HG03520 (cell line): ENCODE measurements around the gene NAV1.

Source experiments
- ATAC-seq: cut with Tn5 transposase; IDR thresholded peaks from one replicate; pipeline ENCODE4 v1.9.1; 2021; ENCODE audit warnings: mild to moderate bottlenecking, moderate library complexity; ENCODE audit not compliant: unreplicated experiment

Gene NAV1

GRCh38 chr1:201583663-201584062 lies 44.7 kb downstream of the NAV1 start:
- ATAC-seq: no peak

- ATAC-seq: no peak
Observed at GRCh38 chr1:201584471-201585092, 45.7 kb downstream of the NAV1 start.

DNA sequence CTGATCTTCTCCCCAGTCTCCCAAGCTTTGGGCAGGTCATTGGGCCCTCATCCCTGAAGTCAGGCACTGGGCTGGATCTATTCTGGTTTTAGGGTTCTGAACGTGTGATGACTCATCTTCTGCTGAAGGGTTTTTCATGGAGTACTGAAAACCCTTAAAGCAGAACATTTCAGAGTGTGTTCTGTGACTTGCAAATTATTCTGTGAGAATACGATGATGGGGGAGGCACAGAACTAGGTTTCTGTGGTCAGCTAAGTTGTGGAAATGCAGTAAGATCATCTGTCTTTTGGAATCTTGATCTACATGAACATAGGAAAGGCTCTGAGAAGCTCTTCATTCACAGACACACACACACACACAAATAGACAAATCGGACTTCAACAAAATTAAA lies 46.2 kb downstream of the NAV1 start:
- no peak for ATAC-seq

DNA sequence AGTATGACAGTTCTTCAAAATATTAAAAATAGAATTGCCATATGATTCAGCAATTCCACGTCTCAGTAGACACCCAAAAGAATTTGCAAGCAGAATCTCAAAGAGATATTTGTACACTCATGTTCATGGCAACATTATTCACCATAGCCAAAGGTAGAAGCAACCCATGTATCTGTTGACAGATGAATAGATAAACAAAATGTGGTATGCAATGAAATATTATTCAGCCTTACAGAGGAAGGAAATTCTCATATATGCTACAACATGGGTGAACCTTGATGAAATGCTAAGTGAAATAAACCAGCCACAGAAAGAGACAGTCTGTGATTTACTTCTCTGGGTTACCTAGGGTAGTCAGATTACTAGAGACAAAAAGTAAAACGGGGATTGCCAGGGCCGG lies 47.0 kb downstream of the NAV1 start:
- ATAC-seq: no peak

DNA sequence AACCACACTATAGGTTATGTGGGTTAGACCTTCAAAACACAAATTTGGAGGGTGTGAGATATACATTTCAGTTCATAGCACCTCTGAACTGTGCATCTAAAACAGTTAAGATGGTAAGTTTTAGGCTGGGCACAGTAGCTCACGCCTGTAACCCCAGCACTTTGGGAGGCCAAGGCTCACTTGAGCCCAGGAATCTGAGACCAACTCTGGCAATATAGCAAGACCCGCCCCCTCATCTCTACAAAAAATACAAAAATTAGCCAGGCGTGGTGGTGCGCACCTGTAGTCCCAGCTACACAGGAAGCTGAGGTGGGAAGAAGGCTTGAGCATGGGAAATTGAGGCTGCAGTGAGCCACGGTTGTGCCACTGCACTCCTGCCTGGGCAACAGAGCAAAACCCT lies 47.9 kb downstream of the NAV1 start:
- ATAC-seq: no peak

DNA sequence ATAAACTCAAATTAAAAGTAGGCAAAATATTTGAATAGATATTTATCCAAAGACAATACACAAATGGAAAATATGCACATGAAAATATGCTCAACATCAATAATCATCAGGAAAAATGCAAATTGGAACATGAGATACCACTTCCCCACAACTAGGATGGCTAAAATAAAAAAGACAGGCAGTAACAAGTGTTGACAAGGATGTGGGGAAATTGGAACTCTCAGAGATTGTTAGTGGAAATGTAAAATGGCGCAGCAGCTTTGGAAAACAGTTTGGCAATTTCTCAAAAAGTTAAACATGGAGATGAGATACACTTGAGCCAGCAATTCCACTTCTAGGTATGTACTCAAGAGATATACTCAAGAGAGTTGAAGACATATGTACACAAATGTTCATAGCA lies 48.8 kb downstream of the NAV1 start:
- no peak for ATAC-seq
